OCI-LY1 (cell line): ENCODE data around the gene GXYLT2.

Experiments used
- H2AFZ ChIP-seq: fragments of 200-600 bp; sonication (generic), shearing (Covaris generic); 2 replicates; pipeline ENCODE4 v1.6.0; 2014; ENCODE audit warnings: antibody characterized with exemption, mild to moderate bottlenecking, low read length
- H3F3A ChIP-seq: fragments of 200-600 bp; sonication (generic), shearing (Covaris generic); 2 replicates; pipeline ENCODE4 v1.6.0; 2014; ENCODE audit warnings: mild to moderate bottlenecking, antibody characterized with exemption, low read length, moderate library complexity; ENCODE audit not compliant: insufficient read depth
- H3K27ac ChIP-seq: fragments of 200-600 bp; sonication (generic); 2 replicates; pipeline ENCODE4 v1.5.1; 2014; ENCODE audit warnings: low read length, mixed run types, mild to moderate bottlenecking, low read depth; ENCODE audit not compliant: poor library complexity, severe bottlenecking
- H3K27me3 ChIP-seq: fragments of 200-600 bp; sonication (generic); 2 replicates; pipeline ENCODE4 v1.6.0; 2014; ENCODE audit warnings: antibody characterized with exemption, mild to moderate bottlenecking, low read length, moderate library complexity; ENCODE audit not compliant: insufficient read depth
- H3K36me3 ChIP-seq: fragments of 200-600 bp; sonication (generic); 2 replicates; pipeline ENCODE4 v1.6.1; 2014; ENCODE audit warnings: mild to moderate bottlenecking, antibody characterized with exemption, low read length, moderate library complexity, mixed read lengths; ENCODE audit not compliant: insufficient read depth
- H3K4me1 ChIP-seq: fragments of 200-600 bp; sonication (generic); 2 replicates; pipeline ENCODE4 v1.5.1; 2014; ENCODE audit warnings: mild to moderate bottlenecking, low read length, moderate library complexity; ENCODE audit not compliant: insufficient read depth, severe bottlenecking
- H3K4me2 ChIP-seq: fragments of 200-600 bp; sonication (generic), shearing (Covaris generic); 2 replicates; pipeline ENCODE4 v1.6.1; 2014; ENCODE audit warnings: low read length
- H3K4me3 ChIP-seq: fragments of 200-600 bp; sonication (generic); 2 replicates; pipeline ENCODE4 v1.5.1; 2014; ENCODE audit warnings: low read length, low read depth, mild to moderate bottlenecking, mixed read lengths; ENCODE audit not compliant: poor library complexity, severe bottlenecking
- H3K79me2 ChIP-seq: fragments of 200-600 bp; shearing (Covaris generic); 2 replicates; pipeline ENCODE4 v1.6.1; 2016; ENCODE audit warnings: mixed run types, low read length, mixed read lengths; ENCODE audit not compliant: insufficient read depth
- H3K9ac ChIP-seq: fragments of 200-600 bp; sonication (generic), shearing (Covaris generic); 2 replicates; pipeline ENCODE4 v1.6.1; 2014; ENCODE audit warnings: mild to moderate bottlenecking, low read length, mixed read lengths
- H3K9me2 ChIP-seq: fragments of 200-600 bp; sonication (generic), shearing (Covaris generic); 2 replicates; pipeline ENCODE4 v1.6.1; 2014; ENCODE audit warnings: low read depth, mild to moderate bottlenecking, low read length, mixed read lengths
- H3K9me3 ChIP-seq: fragments of 200-600 bp; shearing (Covaris generic); 2 replicates; pipeline ENCODE4 v1.6.1; 2014; ENCODE audit warnings: low read length, mixed read lengths
- H4K20me1 ChIP-seq: fragments of 200-600 bp; sonication (generic), shearing (Covaris generic); 2 replicates; pipeline ENCODE4 v1.6.0; 2016; ENCODE audit warnings: mild to moderate bottlenecking, low read length; ENCODE audit not compliant: insufficient read depth
- EZH2 ChIP-seq: fragments of 200-600 bp; sonication (generic), shearing (Covaris generic); IDR thresholded peaks from 2 replicates; pipeline ENCODE4 v1.8.0; 2017; ENCODE audit warnings: borderline replicate concordance, mixed run types, mild to moderate bottlenecking, antibody characterized with exemption, low read length, moderate library complexity, mixed read lengths
- TF ChIP-seq, protein P1 (sequence below): fragments of 200-600 bp; sonication (generic), shearing (Covaris generic); IDR thresholded peaks from 2 replicates; pipeline ENCODE4 v1.5.1; 2017; ENCODE audit warnings: mild to moderate bottlenecking, antibody characterized with exemption, low read length, moderate library complexity, mixed read lengths

Gene GXYLT2

DNA sequence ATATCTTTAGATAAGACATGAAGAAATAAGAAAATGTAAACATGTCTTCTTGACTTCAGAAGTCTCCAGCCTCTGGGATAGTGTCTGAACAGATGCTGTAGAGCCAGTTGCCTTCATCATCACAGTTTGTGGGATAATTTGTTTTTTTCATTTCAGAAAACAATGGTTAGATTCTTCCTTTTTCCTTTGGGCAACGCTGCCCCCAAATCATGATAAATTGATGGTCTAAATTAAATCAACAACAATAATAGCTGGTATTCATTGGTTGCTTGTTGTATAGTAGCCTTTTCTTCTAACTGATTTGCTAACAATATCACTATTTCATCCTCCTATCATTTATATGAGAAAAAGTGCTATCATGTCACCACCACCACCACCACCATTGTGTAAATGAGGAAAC lies 27.0 kb upstream of the GXYLT2 start:
- TF ChIP-seq, protein P1, sequence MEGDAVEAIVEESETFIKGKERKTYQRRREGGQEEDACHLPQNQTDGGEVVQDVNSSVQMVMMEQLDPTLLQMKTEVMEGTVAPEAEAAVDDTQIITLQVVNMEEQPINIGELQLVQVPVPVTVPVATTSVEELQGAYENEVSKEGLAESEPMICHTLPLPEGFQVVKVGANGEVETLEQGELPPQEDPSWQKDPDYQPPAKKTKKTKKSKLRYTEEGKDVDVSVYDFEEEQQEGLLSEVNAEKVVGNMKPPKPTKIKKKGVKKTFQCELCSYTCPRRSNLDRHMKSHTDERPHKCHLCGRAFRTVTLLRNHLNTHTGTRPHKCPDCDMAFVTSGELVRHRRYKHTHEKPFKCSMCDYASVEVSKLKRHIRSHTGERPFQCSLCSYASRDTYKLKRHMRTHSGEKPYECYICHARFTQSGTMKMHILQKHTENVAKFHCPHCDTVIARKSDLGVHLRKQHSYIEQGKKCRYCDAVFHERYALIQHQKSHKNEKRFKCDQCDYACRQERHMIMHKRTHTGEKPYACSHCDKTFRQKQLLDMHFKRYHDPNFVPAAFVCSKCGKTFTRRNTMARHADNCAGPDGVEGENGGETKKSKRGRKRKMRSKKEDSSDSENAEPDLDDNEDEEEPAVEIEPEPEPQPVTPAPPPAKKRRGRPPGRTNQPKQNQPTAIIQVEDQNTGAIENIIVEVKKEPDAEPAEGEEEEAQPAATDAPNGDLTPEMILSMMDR = no peak
- no peak overlapping the region for H3K4me3 ChIP-seq

DNA sequence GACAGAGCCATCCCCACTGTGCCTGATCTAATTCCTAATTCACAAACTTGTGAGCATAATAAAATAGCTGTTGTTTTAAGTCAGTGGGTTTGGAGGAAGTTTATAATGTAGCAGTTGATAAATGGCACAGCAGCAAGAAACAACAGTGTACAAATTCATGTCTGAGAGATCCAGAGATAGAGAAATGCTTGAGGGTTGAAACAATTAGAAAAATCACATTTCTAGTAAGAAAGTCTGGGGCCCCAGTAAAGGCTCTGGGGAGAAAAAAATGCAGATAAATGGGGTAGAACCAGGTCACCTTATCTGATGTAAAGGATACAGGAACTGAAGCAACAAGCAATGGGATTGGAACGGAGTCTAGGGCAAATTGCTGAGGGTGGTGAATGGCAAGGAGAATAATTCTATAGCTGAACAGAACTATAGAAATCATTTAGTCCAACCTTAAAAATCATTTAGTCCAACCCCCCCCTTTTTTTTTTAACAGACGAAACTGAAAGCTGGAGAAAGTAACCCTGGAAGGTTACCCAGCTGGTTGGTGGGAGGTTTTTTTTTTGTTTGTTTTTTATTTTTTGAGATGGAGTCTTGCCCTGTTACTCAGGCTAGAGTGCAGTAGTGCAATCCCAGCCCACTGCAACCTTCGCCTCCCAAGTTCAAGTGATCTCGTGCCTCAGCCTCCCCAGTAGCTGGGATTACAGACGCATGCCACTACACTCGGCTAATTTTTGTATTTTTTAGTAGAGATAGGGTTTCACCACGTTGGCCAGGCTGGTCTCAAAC lies 25.3 kb upstream of the GXYLT2 start:
- H4K20me1 ChIP-seq = no peaks in the 10 kb centered on the region
- no peaks in the 10 kb centered on the region for H3F3A ChIP-seq
- no peaks in the 10 kb centered on the region for H3K9me2 ChIP-seq
- H3K27ac ChIP-seq = no peak overlapping the region
- TF ChIP-seq EZH2 = no peak
- TF ChIP-seq, protein P1 = no peak
- H3K36me3 ChIP-seq = no peaks in the 10 kb centered on the region
- H3K4me1 ChIP-seq = no peaks in the 10 kb centered on the region
- no peak overlapping the region for H3K4me2 ChIP-seq
- no peaks in the 10 kb centered on the region for H3K9me3 ChIP-seq
- no peak overlapping the region for H3K9ac ChIP-seq
- H3K27me3 ChIP-seq = no peaks in the 10 kb centered on the region; the same call in 1 of the 2 replicates
- H3K4me3 ChIP-seq = no peak overlapping the region
- no peak overlapping the region for H2AFZ ChIP-seq
- H3K79me2 ChIP-seq = no peaks in the 10 kb centered on the region

More for the DNA sequence above, 27.0 kb upstream of the GXYLT2 start:
- Histone ChIP-seq H3K9me2 (no peaks in the 10 kb centered on the region), H3K4me1 (no peaks in the 10 kb centered on the region), H3K36me3 (no peaks in the 10 kb centered on the region), H3K27me3 (no peaks in the 10 kb centered on the region), H4K20me1 (no peaks in the 10 kb centered on the region), H3K9me3 (no peaks in the 10 kb centered on the region), H3K27ac (no peak overlapping the region), H2AFZ (no peak overlapping the region), H3K79me2 (no peaks in the 10 kb centered on the region), H3K9ac (no peak overlapping the region), H3F3A (no peaks in the 10 kb centered on the region), H3K4me2 (no peak overlapping the region)

DNA sequence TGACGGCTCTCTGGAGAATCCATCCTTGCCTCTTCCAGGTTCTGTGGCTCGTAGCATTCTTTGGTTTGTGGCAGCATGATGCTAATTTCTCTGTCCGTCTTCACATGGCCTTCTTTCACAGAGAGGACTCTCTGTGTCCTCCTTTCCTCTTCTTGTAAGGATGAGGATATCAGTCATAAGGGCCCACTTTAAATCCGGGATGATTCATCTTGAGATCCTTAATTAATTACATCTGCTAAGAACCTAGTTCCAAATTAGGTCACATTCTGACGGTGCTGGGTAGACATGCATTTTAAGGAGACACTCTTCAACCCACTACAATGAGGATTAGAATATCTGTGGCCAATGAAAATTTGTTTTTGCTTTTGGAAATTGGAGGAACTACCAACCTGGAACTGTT lies 15.7 kb upstream of the GXYLT2 start:
- H2AFZ ChIP-seq = no peak overlapping the region
- TF ChIP-seq EZH2 = no peak
- TF ChIP-seq, protein P1 = no peak
- no peaks in the 10 kb centered on the region for H4K20me1 ChIP-seq
- H3K9me2 ChIP-seq = no peaks in the 10 kb centered on the region
- H3K9ac ChIP-seq = no peak overlapping the region
- H3K4me2 ChIP-seq = no peak overlapping the region
- no peaks in the 10 kb centered on the region for H3K4me1 ChIP-seq
- H3K27ac ChIP-seq = no peak overlapping the region
- no peaks in the 10 kb centered on the region for H3K79me2 ChIP-seq
- H3K36me3 ChIP-seq = no peaks in the 10 kb centered on the region
- H3K4me3 ChIP-seq = no peak overlapping the region
- no peaks in the 10 kb centered on the region; the same call in 1 of the 2 replicates for H3K27me3 ChIP-seq
- H3F3A ChIP-seq = no peaks in the 10 kb centered on the region
- no peaks in the 10 kb centered on the region for H3K9me3 ChIP-seq
